Measurements from ENCODE around the gene AOC3. TPM values are rescaled to one million over a fixed set of nuclear protein-coding genes. Genes with fewer than 3 reads are reported as not detected.

The AOC3 gene
- total and polyA plus RNA-seq, 2 of the 13 experiments (the other 11 are each of a cell fraction or from before 2014, with no cell fraction given), result 8.7 to 51.7 TPM

- no peak for TF ChIP-seq EED (CRISPR knock-in tag; IDR thresholded peaks at IDR 0.05)
- no peak for TF ChIP-seq RFXANK (CRISPR knock-in tag; IDR thresholded peaks at IDR 0.05)
- no peak for TF ChIP-seq ZNF329 (CRISPR knock-in tag; IDR thresholded peaks at IDR 0.05; ENCODE audit: low read depth)
- no peak for TF ChIP-seq ZNF615 (CRISPR knock-in tag; IDR thresholded peaks at IDR 0.05; ENCODE audit: borderline replicate concordance)
- TF ChIP-seq RFX1 (IDR thresholded peaks at IDR 0.05), result no peak
- TF ChIP-seq IKZF4 (CRISPR knock-in tag; IDR thresholded peaks at IDR 0.05; ENCODE audit: borderline replicate concordance, low read depth, not compliant biosample characterization), result no peak
- TF ChIP-seq TOE1 (CRISPR knock-in tag; IDR thresholded peaks at IDR 0.05), result no peak
- no peak for TF ChIP-seq PRPF4 (IDR thresholded peaks at IDR 0.05; ENCODE audit: low read depth, low read length, poor library complexity, severe bottlenecking)
- TF ChIP-seq ZNF264 (CRISPR knock-in tag; IDR thresholded peaks at IDR 0.05), result no peak
- no peak for TF ChIP-seq ARID4A (CRISPR knock-in tag; IDR thresholded peaks at IDR 0.05; ENCODE audit: borderline replicate concordance)
Observed at GRCh38 chr17:42857389-42857788, 6.4 kb downstream of the AOC3 start (continued).

Measured in HepG2 (cell line).